HepG2 (cell line): ENCODE data around the gene GPR179. TPM values are rescaled to one million over a fixed set of nuclear protein-coding genes. Genes with fewer than 3 reads are reported as not detected.

Experiments
- HOXD1 ChIP-seq: sonication (generic); formaldehyde crosslinking; IDR thresholded peaks from 2 replicates; pipeline ENCODE4 v1.5.0; 2020; ENCODE audit warnings: missing genetic modification reagents
- JDP2 ChIP-seq: sonication (generic); formaldehyde crosslinking; IDR thresholded peaks from 2 replicates; pipeline ENCODE4 v1.8.1; 2022; ENCODE audit warnings: missing genetic modification reagents, borderline replicate concordance
- PAWR ChIP-seq: sonication (generic); formaldehyde crosslinking; IDR thresholded peaks from 2 replicates; pipeline ENCODE4 v1.4.0; 2020; ENCODE audit warnings: missing genetic modification reagents, mild to moderate bottlenecking, borderline replicate concordance
- POLR2AphosphoS2 ChIP-seq: IDR thresholded peaks from 2 replicates; pipeline ENCODE4 v1.6.1; 2011; ENCODE audit warnings: low read depth, low read length, improper control_type of control experiment
- RFX1 ChIP-seq: fragments of 450-650 bp; IDR thresholded peaks from 2 replicates; pipeline ENCODE4 v1.6.1; 2017
- ZNF124 ChIP-seq: sonication (generic); formaldehyde crosslinking; IDR thresholded peaks from 2 replicates; pipeline ENCODE4 v1.4.0; 2020; ENCODE audit warnings: missing genetic modification reagents
- ZNF232 ChIP-seq: sonication (generic); formaldehyde crosslinking; IDR thresholded peaks from 2 replicates; pipeline ENCODE4 v1.4.0; 2020; ENCODE audit warnings: missing genetic modification reagents, borderline replicate concordance
- ZNF652 ChIP-seq: IDR thresholded peaks from 2 replicates; pipeline ENCODE4 v1.6.1; 2016; ENCODE audit warnings: low read depth, borderline replicate concordance
- ZNF709 ChIP-seq: sonication (generic); formaldehyde crosslinking; IDR thresholded peaks from 2 replicates; pipeline ENCODE4 v1.5.0; 2020; ENCODE audit warnings: mild to moderate bottlenecking, missing genetic modification reagents
- ZNF879 ChIP-seq: sonication (generic); formaldehyde crosslinking; IDR thresholded peaks from 2 replicates; pipeline ENCODE4 v1.8.1; 2023; ENCODE audit warnings: missing genetic modification reagents
- ZSCAN31 ChIP-seq: sonication (generic); formaldehyde crosslinking; IDR thresholded peaks from 2 replicates; pipeline ENCODE4 v1.5.0; 2020; ENCODE audit warnings: low read depth, mild to moderate bottlenecking, missing genetic modification reagents
- polyA plus RNA-seq, 8 experiments: library from polyadenylated mRNA; depleted of rRNA in 3 of 8; stranded (reverse) in 7 of 8; unstranded in 1 of 8; fragments of >200 nt; fragmentation: Illumina TruSeq in 4 of 8; extraction: Trizol in 4 of 8; gene quantifications; 2 replicates each; pipeline versions ENCODE4 v1.2.1 to v1.2.3, GENCODE V29; 2011 to 2016; ENCODE audit warnings: low read depth in 4 of 8, missing spikeins in 1 of 8, mixed read lengths in 1 of 8; ENCODE audit not compliant: insufficient read depth in 1 of 8
- total RNA-seq, 5 experiments: library from RNA; depleted of rRNA; stranded (reverse); fragments of >200 nt; fragmentation: Illumina TruSeq; extraction: Trizol; gene quantifications; 2 replicates each; pipeline ENCODE4 v1.2.3, GENCODE V29; 2016; ENCODE audit warnings: low read depth in 1 of 5
- TF ChIP-seq, protein P1 (sequence below): sonication (generic); formaldehyde crosslinking; IDR thresholded peaks from 2 replicates; pipeline ENCODE4 v1.4.0; 2020; ENCODE audit warnings: missing genetic modification reagents, borderline replicate concordance
- TF ChIP-seq, protein P2 (sequence below): IDR thresholded peaks from 2 replicates; pipeline ENCODE4 v1.6.1; 2016
- TF ChIP-seq, protein P3 (sequence below): IDR thresholded peaks from 2 replicates; pipeline ENCODE4 v1.6.1; 2018; ENCODE audit warnings: missing genetic modification reagents, mild to moderate bottlenecking, missing compliant biosample characterization
- TF ChIP-seq, protein P4 (sequence below): sonication (generic); formaldehyde crosslinking; IDR thresholded peaks from 2 replicates; pipeline ENCODE4 v1.5.0; 2020; ENCODE audit warnings: missing genetic modification reagents
- TF ChIP-seq, protein P5 (sequence below): sonication (generic); formaldehyde crosslinking; conservative IDR thresholded peaks from 2 replicates; pipeline ENCODE4 v1.4.0; 2020; ENCODE audit warnings: missing genetic modification reagents
- TF ChIP-seq, protein P6 (sequence below), 2 experiments: sonication (generic) in 1 of 2; formaldehyde crosslinking in 1 of 2; IDR thresholded peaks; 2 replicates each; pipeline versions ENCODE4 v1.4.0 to v1.6.1; 2016 to 2020; ENCODE audit warnings: borderline replicate concordance in 1 of 2, low read depth in 1 of 2, mild to moderate bottlenecking in 1 of 2, missing genetic modification reagents in 1 of 2

GPR179 gene
- total and polyA plus RNA-seq, 2 of the 13 experiments (the other 11 are each of a cell fraction or from before 2014, with no cell fraction given): 0.03 TPM; not detected in 1

DNA sequence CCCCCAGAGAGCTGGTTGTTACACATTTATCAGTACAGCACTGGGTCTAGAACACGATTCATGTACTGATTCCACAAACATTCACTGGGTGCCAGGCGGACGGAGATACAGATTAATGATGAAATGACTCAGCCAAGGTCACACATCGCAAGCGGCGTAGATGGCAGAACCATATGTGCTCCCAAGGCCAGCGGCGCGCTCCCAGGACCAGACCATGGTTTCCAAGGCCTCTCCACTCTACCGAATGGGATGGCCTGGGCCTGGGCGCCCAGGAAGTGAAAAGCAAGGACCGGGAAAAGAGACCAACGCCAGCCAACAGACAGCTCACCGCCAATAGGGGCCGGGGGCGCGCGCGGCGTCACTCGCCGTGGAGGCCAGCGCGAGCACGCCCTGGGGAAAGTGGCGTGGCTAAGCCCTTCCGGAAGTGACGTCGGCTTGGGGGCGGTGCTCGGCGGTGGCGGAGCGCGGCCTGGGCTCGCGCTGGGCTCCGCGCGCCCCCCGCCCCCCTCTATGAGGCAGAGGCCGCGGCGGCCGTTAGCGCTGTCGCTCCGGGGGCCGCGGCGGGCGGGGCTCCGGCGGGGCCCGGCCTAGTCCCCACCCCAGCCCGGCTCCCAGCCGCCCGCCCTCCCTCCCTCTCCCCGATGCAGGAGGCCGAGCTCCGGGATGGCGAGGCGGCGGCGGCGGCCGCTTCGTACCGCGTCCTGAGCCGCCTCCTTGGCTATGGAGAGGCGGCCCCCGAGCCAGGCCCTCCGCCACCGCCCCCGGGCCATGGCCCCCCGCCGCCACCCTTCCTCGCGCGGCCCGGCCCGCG, 7.9 kb upstream of the GPR179 start, which contains the start of gene SOCS7 (continued):
- TF ChIP-seq ZNF709 (CRISPR knock-in tag) (peak; percentile 59; the same call in 1 of the 2 replicates), HOXD1 (CRISPR knock-in tag) (peak; percentile 44; the same call in 1 of the 2 replicates), PAWR (CRISPR knock-in tag) (no peak), ZNF652 (CRISPR knock-in tag) (peak; percentile 19; the same call in 1 of the 2 replicates), ZSCAN31 (peak; percentile 91), JDP2 (CRISPR knock-in tag) (no peak), ZNF124 (0 out of 2 replicates have a peak, but pooled peaks have one; percentile 34), RFX1 (no peak), POLR2AphosphoS2 (no peak), ZNF232 (no peak; the same call in 1 of the 2 replicates), ZNF879 (CRISPR knock-in tag) (no peak)
- TF ChIP-seq, protein P1, sequence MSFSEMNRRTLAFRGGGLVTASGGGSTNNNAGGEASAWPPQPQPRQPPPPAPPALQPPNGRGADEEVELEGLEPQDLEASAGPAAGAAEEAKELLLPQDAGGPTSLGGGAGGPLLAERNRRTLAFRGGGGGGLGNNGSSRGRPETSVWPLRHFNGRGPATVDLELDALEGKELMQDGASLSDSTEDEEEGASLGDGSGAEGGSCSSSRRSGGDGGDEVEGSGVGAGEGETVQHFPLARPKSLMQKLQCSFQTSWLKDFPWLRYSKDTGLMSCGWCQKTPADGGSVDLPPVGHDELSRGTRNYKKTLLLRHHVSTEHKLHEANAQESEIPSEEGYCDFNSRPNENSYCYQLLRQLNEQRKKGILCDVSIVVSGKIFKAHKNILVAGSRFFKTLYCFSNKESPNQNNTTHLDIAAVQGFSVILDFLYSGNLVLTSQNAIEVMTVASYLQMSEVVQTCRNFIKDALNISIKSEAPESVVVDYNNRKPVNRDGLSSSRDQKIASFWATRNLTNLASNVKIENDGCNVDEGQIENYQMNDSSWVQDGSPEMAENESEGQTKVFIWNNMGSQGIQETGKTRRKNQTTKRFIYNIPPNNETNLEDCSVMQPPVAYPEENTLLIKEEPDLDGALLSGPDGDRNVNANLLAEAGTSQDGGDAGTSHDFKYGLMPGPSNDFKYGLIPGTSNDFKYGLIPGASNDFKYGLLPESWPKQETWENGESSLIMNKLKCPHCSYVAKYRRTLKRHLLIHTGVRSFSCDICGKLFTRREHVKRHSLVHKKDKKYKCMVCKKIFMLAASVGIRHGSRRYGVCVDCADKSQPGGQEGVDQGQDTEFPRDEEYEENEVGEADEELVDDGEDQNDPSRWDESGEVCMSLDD (CRISPR knock-in tag): 0 out of 2 replicates have a peak, but pooled peaks have one; percentile 46
- TF ChIP-seq, protein P2, sequence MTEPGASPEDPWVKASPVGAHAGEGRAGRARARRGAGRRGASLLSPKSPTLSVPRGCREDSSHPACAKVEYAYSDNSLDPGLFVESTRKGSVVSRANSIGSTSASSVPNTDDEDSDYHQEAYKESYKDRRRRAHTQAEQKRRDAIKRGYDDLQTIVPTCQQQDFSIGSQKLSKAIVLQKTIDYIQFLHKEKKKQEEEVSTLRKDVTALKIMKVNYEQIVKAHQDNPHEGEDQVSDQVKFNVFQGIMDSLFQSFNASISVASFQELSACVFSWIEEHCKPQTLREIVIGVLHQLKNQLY (CRISPR knock-in tag): peak; percentile 58; the same call in 1 of the 2 replicates
- TF ChIP-seq, protein P3, sequence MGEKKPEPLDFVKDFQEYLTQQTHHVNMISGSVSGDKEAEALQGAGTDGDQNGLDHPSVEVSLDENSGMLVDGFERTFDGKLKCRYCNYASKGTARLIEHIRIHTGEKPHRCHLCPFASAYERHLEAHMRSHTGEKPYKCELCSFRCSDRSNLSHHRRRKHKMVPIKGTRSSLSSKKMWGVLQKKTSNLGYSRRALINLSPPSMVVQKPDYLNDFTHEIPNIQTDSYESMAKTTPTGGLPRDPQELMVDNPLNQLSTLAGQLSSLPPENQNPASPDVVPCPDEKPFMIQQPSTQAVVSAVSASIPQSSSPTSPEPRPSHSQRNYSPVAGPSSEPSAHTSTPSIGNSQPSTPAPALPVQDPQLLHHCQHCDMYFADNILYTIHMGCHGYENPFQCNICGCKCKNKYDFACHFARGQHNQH (CRISPR knock-in tag): peak; percentile 96
- TF ChIP-seq, protein P4, sequence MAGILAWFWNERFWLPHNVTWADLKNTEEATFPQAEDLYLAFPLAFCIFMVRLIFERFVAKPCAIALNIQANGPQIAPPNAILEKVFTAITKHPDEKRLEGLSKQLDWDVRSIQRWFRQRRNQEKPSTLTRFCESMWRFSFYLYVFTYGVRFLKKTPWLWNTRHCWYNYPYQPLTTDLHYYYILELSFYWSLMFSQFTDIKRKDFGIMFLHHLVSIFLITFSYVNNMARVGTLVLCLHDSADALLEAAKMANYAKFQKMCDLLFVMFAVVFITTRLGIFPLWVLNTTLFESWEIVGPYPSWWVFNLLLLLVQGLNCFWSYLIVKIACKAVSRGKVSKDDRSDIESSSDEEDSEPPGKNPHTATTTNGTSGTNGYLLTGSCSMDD: no peak
- TF ChIP-seq, protein P5, sequence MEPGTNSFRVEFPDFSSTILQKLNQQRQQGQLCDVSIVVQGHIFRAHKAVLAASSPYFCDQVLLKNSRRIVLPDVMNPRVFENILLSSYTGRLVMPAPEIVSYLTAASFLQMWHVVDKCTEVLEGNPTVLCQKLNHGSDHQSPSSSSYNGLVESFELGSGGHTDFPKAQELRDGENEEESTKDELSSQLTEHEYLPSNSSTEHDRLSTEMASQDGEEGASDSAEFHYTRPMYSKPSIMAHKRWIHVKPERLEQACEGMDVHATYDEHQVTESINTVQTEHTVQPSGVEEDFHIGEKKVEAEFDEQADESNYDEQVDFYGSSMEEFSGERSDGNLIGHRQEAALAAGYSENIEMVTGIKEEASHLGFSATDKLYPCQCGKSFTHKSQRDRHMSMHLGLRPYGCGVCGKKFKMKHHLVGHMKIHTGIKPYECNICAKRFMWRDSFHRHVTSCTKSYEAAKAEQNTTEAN: no peak; the same call in 1 of the 2 replicates
- TF ChIP-seq, protein P6, sequence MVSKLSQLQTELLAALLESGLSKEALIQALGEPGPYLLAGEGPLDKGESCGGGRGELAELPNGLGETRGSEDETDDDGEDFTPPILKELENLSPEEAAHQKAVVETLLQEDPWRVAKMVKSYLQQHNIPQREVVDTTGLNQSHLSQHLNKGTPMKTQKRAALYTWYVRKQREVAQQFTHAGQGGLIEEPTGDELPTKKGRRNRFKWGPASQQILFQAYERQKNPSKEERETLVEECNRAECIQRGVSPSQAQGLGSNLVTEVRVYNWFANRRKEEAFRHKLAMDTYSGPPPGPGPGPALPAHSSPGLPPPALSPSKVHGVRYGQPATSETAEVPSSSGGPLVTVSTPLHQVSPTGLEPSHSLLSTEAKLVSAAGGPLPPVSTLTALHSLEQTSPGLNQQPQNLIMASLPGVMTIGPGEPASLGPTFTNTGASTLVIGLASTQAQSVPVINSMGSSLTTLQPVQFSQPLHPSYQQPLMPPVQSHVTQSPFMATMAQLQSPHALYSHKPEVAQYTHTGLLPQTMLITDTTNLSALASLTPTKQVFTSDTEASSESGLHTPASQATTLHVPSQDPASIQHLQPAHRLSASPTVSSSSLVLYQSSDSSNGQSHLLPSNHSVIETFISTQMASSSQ (IDR thresholded peaks at IDR 0.05; ENCODE audit: low read depth): no peak
- TF ChIP-seq, protein P6 (CRISPR knock-in tag; IDR thresholded peaks at IDR 0.05; ENCODE audit: borderline replicate concordance): peak; percentile 62; the same call in 1 of the 2 replicates
